ENCODE measurements around the gene NFIL3.

Gene NFIL3

DNA sequence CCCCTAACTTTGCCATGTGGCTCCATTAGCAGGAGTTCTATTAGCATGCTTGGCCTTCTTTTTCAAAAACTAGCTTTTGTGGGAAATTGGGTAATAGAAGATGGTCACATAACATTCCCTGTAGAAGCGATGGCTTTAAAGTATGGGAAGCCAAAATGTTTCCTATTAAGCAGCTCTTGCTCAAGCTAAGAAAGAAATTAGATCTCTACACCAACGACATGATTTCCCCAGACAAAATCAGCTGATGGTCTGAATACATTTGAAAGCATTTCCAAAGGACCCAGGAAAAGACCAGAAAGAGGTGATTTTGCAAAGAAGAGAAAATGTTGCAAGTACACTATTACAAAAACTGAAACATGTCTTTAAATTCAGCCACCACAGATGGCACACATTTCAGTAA lies 4.8 kb upstream of the NFIL3 start:
- TF ChIP-seq, protein P1, sequence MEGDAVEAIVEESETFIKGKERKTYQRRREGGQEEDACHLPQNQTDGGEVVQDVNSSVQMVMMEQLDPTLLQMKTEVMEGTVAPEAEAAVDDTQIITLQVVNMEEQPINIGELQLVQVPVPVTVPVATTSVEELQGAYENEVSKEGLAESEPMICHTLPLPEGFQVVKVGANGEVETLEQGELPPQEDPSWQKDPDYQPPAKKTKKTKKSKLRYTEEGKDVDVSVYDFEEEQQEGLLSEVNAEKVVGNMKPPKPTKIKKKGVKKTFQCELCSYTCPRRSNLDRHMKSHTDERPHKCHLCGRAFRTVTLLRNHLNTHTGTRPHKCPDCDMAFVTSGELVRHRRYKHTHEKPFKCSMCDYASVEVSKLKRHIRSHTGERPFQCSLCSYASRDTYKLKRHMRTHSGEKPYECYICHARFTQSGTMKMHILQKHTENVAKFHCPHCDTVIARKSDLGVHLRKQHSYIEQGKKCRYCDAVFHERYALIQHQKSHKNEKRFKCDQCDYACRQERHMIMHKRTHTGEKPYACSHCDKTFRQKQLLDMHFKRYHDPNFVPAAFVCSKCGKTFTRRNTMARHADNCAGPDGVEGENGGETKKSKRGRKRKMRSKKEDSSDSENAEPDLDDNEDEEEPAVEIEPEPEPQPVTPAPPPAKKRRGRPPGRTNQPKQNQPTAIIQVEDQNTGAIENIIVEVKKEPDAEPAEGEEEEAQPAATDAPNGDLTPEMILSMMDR (conservative IDR thresholded peaks at IDR 0.05) = no peak
- H3K27ac ChIP-seq = no peak overlapping the region

DNA sequence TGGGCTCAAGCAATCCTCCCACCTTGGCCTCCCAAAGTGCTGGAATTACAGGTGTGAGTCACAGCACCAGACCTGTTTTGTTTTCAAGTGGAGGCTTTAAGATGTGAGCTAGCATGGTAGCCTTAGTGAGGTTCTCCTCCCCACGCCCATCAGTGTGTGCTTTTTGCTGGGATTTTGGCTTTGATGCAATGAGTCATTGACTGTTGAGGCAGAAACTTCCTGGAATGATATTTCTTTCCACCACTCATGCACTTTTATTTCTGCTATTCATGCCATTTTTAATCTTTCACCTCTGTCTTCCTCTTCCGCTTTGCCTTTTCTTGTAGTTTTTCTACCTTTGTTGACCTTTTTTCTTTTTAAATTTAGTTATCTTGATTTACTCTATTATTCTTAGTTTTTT lies 4.2 kb upstream of the NFIL3 start:
- no peak overlapping the region for H3K27ac ChIP-seq

DNA sequence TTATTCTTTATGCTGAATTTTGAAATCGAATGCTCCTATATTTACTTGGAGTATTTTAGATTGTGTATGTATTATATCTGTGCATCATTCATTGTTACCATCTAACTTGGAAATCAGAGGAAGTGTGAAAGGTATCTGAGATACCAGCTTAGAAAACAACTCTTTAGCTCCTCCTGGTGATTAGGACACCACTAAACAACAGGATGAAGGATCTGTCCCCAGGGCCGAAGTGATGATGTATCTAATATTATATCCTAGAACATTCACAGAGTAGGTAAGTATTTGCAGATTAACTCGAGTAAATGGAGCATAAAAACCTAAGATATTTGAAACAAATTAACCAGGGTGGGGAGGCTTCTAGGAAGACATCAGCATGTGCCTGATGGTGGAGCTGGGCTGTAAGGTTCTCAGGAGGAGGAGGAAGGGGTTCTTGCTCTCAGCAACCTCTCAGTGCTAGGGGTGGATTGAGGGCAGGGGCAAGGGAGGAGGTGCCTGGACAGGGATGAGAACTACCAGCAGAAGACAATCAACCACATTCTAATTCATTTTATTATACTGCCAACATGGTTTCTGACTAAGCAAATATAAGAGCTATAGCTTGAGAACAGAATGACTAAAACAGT lies 2.6 kb upstream of the NFIL3 start:
- no peak overlapping the region for H3K27ac ChIP-seq
- TF ChIP-seq, protein P1 (conservative IDR thresholded peaks at IDR 0.05) = peak; percentile 78

More for the DNA sequence above, 4.2 kb upstream of the NFIL3 start:
- TF ChIP-seq, protein P1 (conservative IDR thresholded peaks at IDR 0.05) = no peak

DNA sequence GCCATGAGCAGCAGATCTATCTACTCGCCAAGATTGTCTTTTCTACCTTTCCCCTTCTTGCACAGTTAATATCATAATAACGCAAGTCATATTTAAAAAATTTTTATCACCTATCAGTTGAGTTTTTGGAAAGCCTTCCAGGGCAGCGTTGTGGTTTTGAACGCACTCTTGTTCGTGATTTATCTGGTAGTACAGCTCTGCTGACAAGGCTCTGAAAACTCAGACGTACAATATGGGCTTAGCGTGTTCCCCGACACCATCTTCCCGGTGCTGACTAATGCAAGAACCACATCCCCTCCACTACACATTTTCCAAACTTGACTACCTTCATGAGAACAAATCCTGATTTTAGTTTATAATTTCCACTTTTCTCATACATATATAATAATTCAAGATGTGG lies 1.6 kb upstream of the NFIL3 start:
- TF ChIP-seq, protein P1 (conservative IDR thresholded peaks at IDR 0.05) = no peak
- no peak overlapping the region for H3K27ac ChIP-seq

DNA sequence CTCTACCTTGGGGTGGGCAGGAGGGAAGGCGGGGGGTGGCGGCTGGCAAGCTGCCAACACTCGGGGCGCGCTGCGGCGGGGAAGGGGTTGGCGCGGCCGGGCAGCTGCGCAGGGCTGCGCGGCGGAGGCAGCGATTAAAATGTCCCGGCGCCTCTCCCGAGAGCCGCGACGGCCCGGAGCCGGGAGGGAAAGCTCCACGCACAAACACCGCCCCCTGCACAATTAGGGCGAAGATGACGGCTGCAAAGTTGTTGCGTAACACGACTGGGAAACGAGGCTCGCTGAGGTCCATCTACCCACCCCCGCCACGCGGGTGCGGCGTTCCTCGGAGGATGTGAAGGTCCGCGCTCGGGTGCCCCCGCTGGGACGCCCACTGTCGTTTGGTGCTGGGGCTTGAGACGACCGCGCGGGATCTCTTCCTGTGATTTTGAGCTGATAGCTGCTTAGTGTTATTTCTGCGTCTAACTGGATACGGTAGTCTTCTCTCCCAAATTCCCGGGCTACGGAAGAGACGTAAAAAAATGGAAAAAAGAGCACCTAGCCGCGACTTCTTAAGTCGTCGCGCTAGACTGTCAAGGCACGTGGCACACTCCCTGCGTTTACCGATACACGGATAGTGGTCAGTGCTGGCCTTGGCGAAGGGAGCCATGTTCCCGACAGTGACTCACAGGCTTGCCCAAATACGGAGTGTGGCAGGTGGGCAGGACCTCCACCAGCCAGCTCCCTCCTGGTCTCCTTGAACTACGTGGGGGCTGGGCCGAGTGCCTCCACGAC lies 958 bp upstream of the NFIL3 start:
- TF ChIP-seq, protein P1 (conservative IDR thresholded peaks at IDR 0.05) = peak; percentile 16; the same call in 1 of the 2 replicates
- peak overlapping the region; percentile 91 for H3K27ac ChIP-seq

DNA sequence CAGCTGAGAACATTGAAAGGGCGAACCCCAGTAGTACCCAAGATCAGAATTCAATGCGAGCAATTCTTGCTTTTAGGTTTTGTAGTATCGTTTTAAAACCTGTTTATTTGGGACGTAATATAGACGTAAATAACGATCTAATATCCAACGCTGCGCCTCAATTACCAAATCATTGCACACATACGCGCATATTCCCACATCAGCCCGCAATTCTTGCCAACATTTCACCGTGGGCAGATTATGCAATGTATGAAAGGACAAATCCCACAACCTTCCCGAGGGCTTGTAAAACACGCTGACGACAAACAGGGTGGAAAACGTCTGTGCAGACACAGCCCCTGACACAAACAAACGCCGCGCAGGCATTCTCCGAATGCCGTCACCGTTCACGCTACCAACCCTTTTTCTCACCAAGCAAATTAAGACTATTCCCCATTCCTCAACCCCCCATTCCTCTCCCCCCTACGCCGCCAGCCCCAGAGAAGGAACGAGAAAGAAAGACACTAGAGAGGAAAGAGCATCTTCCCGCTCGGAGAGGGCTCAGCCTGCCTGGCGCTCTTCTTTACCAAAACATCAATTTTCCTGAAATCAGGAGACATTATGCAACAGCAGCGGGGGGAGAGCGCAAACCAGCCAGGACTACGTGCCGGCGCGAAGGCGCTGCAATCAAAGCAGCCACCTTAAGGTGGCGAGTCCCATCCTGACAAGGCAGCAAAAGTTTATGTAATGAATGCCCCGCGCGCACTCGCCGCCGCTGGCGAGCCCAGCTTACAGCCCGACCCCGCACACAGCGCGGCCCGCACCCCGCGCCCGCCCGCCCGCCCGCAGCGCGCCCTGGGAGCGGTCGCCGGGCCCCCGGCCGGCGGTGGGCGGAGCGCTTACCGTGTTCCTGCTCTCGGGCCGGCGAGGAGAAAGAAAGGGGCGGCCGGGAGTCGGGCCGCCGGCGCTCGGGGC lies 597 bp downstream of the NFIL3 start:
- TF ChIP-seq, protein P1 (conservative IDR thresholded peaks at IDR 0.05) = peak; percentile 34
- peak overlapping the region; percentile 91 for H3K27ac ChIP-seq
